Endothelial cell of umbilical vein (primary cell): ENCODE data around the gene SDF2. TPM values are rescaled to one million over a fixed set of nuclear protein-coding genes. Genes with fewer than 3 reads are reported as not detected.
"Not testable (repeated sequence)": the region's sequence is repeated elsewhere in the genome, so short reads cannot be mapped to it uniquely, and the experiment has no call there.

Experiments used
- BruUV-seq: library from RNA; stranded (reverse); fragments of 400-500 nt; replicated peaks from 2 replicates; lab custom pipeline; 2021; lab: Mats Ljungman, UMichigan
- CTCF ChIA-PET: fragments of 300-600, 350-600 bp; sonication (Branson Sonifier 250); formaldehyde crosslinking; loops from one replicate; lab custom pipeline; 2021; ENCODE audit warnings: antibody characterized with exemption, inconsistent platforms; lab: Charles Lee
- POLR2A ChIA-PET: fragments of 300-600, 350-600 bp; sonication (Branson Sonifier 250); formaldehyde crosslinking; loops from one replicate; lab custom pipeline; 2021; ENCODE audit warnings: antibody characterized with exemption, inconsistent platforms; lab: Charles Lee
- DNase-seq: peaks from one replicate; pipeline ENCODE4 v3.0.0-alpha.2; 2011; ENCODE audit warnings: low read depth, low spot score
- FAIRE-seq: peaks from 2 replicates; lab custom pipeline; 2011; peaks lifted over from hg19 to GRCh38; lab: Jason Lieb, UNC
- H2AFZ ChIP-seq: 2 replicates; pipeline ENCODE4 v1.6.0; 2012; ENCODE audit warnings: low read depth, low read length, control low read depth, inconsistent platforms
- H3K27ac ChIP-seq: 2 replicates; pipeline ENCODE4 v1.5.1; 2011; ENCODE audit warnings: low read depth, mild to moderate bottlenecking, control low read depth, low read length, moderate library complexity; ENCODE audit not compliant: insufficient read depth
- H3K27me3 ChIP-seq, 2 experiments: 2 replicates each; pipeline versions ENCODE4 v1.6.0 to v1.6.1; 2011; ENCODE audit warnings: low read length in 2 of 2, mixed read lengths in 1 of 2; ENCODE audit not compliant: control insufficient read depth in 2 of 2, insufficient read depth in 2 of 2
- H3K36me3 ChIP-seq, 2 experiments: 2 replicates in 1 of 2; 3 replicates in 1 of 2; pipeline ENCODE4 v1.5.1; 2011; ENCODE audit warnings: low read length in 2 of 2, mild to moderate bottlenecking in 1 of 2, moderate library complexity in 1 of 2; ENCODE audit not compliant: control insufficient read depth in 2 of 2, insufficient read depth in 2 of 2; ENCODE audit errors: extremely low read depth in 1 of 2
- H3K4me1 ChIP-seq: 3 replicates; pipeline ENCODE4 v1.5.1; 2011; ENCODE audit warnings: mild to moderate bottlenecking, low read length; ENCODE audit not compliant: control insufficient read depth, insufficient read depth; ENCODE audit errors: extremely low read depth
- H3K4me2 ChIP-seq: 2 replicates; pipeline ENCODE4 v1.6.1; 2011; ENCODE audit warnings: low read length, control low read depth, mixed read lengths; ENCODE audit not compliant: insufficient read depth
- H3K4me3 ChIP-seq, 3 experiments: fragments of 200-600 bp in 1 of 3; sonication (generic), shearing (Covaris generic) in 1 of 3; replicated peaks in 1 of 3; 2 replicates each; pipeline ENCODE4 v1.5.1; 2011 to 2016; ENCODE audit warnings: control low read depth in 3 of 3, low read length in 3 of 3, mild to moderate bottlenecking in 2 of 3, inconsistent platforms in 1 of 3, low read depth in 1 of 3, moderate library complexity in 1 of 3; ENCODE audit not compliant: insufficient read depth in 1 of 3
- H3K79me2 ChIP-seq: 2 replicates; pipeline ENCODE4 v1.6.0; 2012; ENCODE audit warnings: low read length, inconsistent platforms; ENCODE audit not compliant: control insufficient read depth, insufficient read depth
- H3K9ac ChIP-seq: replicated peaks from 2 replicates; pipeline ENCODE3; 2011; ENCODE audit warnings: low read length, control low read depth; ENCODE audit not compliant: insufficient read depth; ENCODE audit errors: extremely low read depth
- H3K9me1 ChIP-seq: replicated peaks from 3 replicates; pipeline ENCODE4 v1.6.0; 2011; ENCODE audit warnings: mild to moderate bottlenecking, low read length; ENCODE audit not compliant: control insufficient read depth, insufficient read depth; ENCODE audit errors: extremely low read depth
- H3K9me3 ChIP-seq: replicated peaks from 2 replicates; pipeline ENCODE4 v1.5.1; 2012; ENCODE audit warnings: low read length, inconsistent platforms; ENCODE audit not compliant: control insufficient read depth, insufficient read depth
- H4K20me1 ChIP-seq: replicated peaks from 2 replicates; pipeline ENCODE3; 2011; ENCODE audit warnings: mild to moderate bottlenecking, low read length; ENCODE audit not compliant: control insufficient read depth, insufficient read depth; ENCODE audit errors: extremely low read depth
- CTCF ChIP-seq, 2 donors: IDR thresholded peaks; 1 replicate in 1 of 2; 2 replicates in 1 of 2; pipeline ENCODE4 v1.5.1; 2011; ENCODE audit warnings: low read length in 2 of 2, mild to moderate bottlenecking in 2 of 2, moderate library complexity in 2 of 2, control low read depth in 1 of 2, inconsistent platforms in 1 of 2, low read depth in 1 of 2; ENCODE audit not compliant: insufficient read depth in 1 of 2; ENCODE audit errors: extremely low read depth in 1 of 2
- EZH2 ChIP-seq: IDR thresholded peaks from 2 replicates; pipeline ENCODE4 v1.6.1; 2012; ENCODE audit warnings: borderline replicate concordance, low read depth, mild to moderate bottlenecking, moderate library complexity, low read length, inconsistent platforms; ENCODE audit not compliant: severe bottlenecking
- FOS ChIP-seq: IDR thresholded peaks from 2 replicates; pipeline ENCODE4 v1.6.1; 2011; ENCODE audit warnings: mild to moderate bottlenecking, low read length, moderate library complexity, borderline replicate concordance; ENCODE audit not compliant: insufficient read depth
- GATA2 ChIP-seq: IDR thresholded peaks from 2 replicates; pipeline ENCODE4 v1.7.0; 2011; ENCODE audit warnings: low read depth, mild to moderate bottlenecking, moderate library complexity, mixed read lengths, low read length; ENCODE audit not compliant: insufficient read length, insufficient read depth
- JUN ChIP-seq: IDR thresholded peaks from 2 replicates; pipeline ENCODE4 v1.6.1; 2011; ENCODE audit warnings: borderline replicate concordance, low read depth; ENCODE audit not compliant: insufficient read length, insufficient read depth
- MAX ChIP-seq: IDR thresholded peaks from 2 replicates; pipeline ENCODE4 v1.6.1; 2011; ENCODE audit not compliant: insufficient read depth, insufficient read length
- MYC ChIP-seq: IDR thresholded peaks from one replicate; pipeline ENCODE4 v1.6.1; 2011; ENCODE audit warnings: mild to moderate bottlenecking, low read depth, low read length
- POLR2A ChIP-seq: IDR thresholded peaks from 2 replicates; pipeline ENCODE4 v1.6.1; 2012; ENCODE audit warnings: low read depth, mild to moderate bottlenecking, control low read depth, low read length
- POLR2AphosphoS5 ChIP-seq: IDR thresholded peaks from 2 replicates; pipeline ENCODE4 v1.6.1; 2012; ENCODE audit warnings: low read depth, mild to moderate bottlenecking, control low read depth, low read length, moderate library complexity; ENCODE audit not compliant: insufficient read depth
- dilution Hi-C: fragments of 300-500 bp; cut with MboI; formaldehyde crosslinking; loops from one replicate; pipeline ENCODE4 v1.15.0; 2019; ENCODE audit warnings: low sequenced_read_pairs; ENCODE audit not compliant: extremely low pct_ligation_motif_present
- intact Hi-C: fragments of 100-400 bp; cut with micrococcal nuclease; formaldehyde crosslinking; loops from one replicate; pipeline ENCODE4 v1.10.0; 2022
- polyA plus RNA-seq, 4 experiments: library from polyadenylated mRNA; depleted of rRNA in 3 of 4; stranded (reverse) in 3 of 4; unstranded in 1 of 4; fragments of >200 nt; gene quantifications; 2 replicates each; pipeline versions ENCODE4 v1.2.1 to v1.2.3, GENCODE V29; 2011 to 2012; ENCODE audit warnings: missing spikeins in 1 of 4
- total RNA-seq: library from RNA; stranded (reverse); gene quantifications from 2 replicates; pipeline ENCODE4 v1.2.3, GENCODE V29; 2021

Gene SDF2
- total and polyA plus RNA-seq, 2 donors (not counting 3 experiments of a cell fraction or from before 2014, with no cell fraction given), result 52.6 to 77.9 TPM

- H3K79me2 ChIP-seq, result peaks cover 78% of the 10 kb centered on the region
- no peaks in the 10 kb centered on the region for H3K27me3 ChIP-seq
- TF ChIP-seq MYC (no peak), POLR2A (no peak)
- DNase-seq (no peak), FAIRE-seq (no peak)
- H3K36me3 ChIP-seq, result peaks cover 0 to 2% of the 10 kb centered on the region in 2 experiments
- H3K4me1 ChIP-seq, result peaks cover 8% of the 10 kb centered on the region
- H3K9ac ChIP-seq, result no peak overlapping the region
- BruUV-seq, result no TSS peak
- no peaks in the 10 kb centered on the region for H3K9me1 ChIP-seq
- H3K9me3 ChIP-seq, result no peaks in the 10 kb centered on the region
- no peak overlapping the region for H3K4me3 ChIP-seq
- CTCF ChIA-PET, result interaction anchor here (4.1 kb wide), 1 partner anchor 16 kb away, joined by 49 read pairs; no protein-coding TSS in a partner anchor
- no peak overlapping the region for H2AFZ ChIP-seq
- no peaks in the 10 kb centered on the region for H4K20me1 ChIP-seq
- no peak overlapping the region for H3K4me2 ChIP-seq
- dilution Hi-C loops (no loop called here), intact Hi-C loops (loop anchor here (2.0 to 5.0 kb wide), 2 partner anchors 17 to 49 kb away; partner anchors contain the start of gene PROCA1)
- POLR2A ChIA-PET, result no interaction called here
- H3K27ac ChIP-seq, result no peak overlapping the region
Measured at GRCh38 chr17:28663723-28664122, 2.0 kb upstream of the SDF2 start.

GRCh38 chr17:28662527-28662829 lies 772 bp upstream of the SDF2 start:
- peak overlapping the region; percentile 75 to 95 (median 82) for H3K4me3 ChIP-seq
- peak overlapping the region; percentile 93 for H3K4me2 ChIP-seq
- H3K79me2 ChIP-seq, result peaks cover 71% of the 10 kb centered on the region
- ChIA-PET POLR2A (interaction anchor here (0.7 kb wide), 1 partner anchor 15 kb away, joined by 3 read pairs; no protein-coding TSS in a partner anchor), CTCF (interaction anchor here (0.9 to 4.1 kb wide), 3 partner anchors 9 to 18 kb away, joined by 3 to 49 read pairs (median 13); partner anchors contain the start of gene BLTP2)
- peak overlapping the region; percentile 79 for H3K27ac ChIP-seq
- FAIRE-seq, result no peak
- intact Hi-C loops (loop anchor here (2.0 to 5.0 kb wide), 2 partner anchors 16 to 50 kb away; partner anchors contain the start of gene PROCA1), dilution Hi-C loops (no loop called here)
- peaks cover 0 to 2% of the 10 kb centered on the region in 2 experiments for H3K36me3 ChIP-seq
- no peaks in the 10 kb centered on the region for H3K9me3 ChIP-seq
- TF ChIP-seq MAX (no peak), EZH2 (no peak), JUN (no peak), GATA2 (no peak), MYC (no peak), CTCF (IDR thresholded peaks at IDR 0.05; ENCODE audit: extremely low read depth in 1 of 2, insufficient read depth in 1 of 2, low read depth in 1 of 2, low read length in 2 of 2) (no peak), FOS (no peak), POLR2A (no peak), POLR2AphosphoS5 (no peak)
- no peaks in the 10 kb centered on the region for H3K27me3 ChIP-seq
- H3K4me1 ChIP-seq, result peaks cover 8% of the 10 kb centered on the region
- no peak for DNase-seq
- H3K9me1 ChIP-seq, result no peaks in the 10 kb centered on the region
- no peaks in the 10 kb centered on the region for H4K20me1 ChIP-seq
- H3K9ac ChIP-seq, result peak overlapping the region; percentile 97
- peak overlapping the region; percentile 85 for H2AFZ ChIP-seq
- BruUV-seq, result TSS peak; percentile 37

- H3K9me3 ChIP-seq, H3K9ac ChIP-seq, POLR2A ChIA-PET, dilution Hi-C loops, H4K20me1 ChIP-seq, H2AFZ ChIP-seq, H3K27ac ChIP-seq, H3K4me3 ChIP-seq, intact Hi-C loops, BruUV-seq, H3K4me2 ChIP-seq, DNase-seq, H3K36me3 ChIP-seq, H3K4me1 ChIP-seq, H3K27me3 ChIP-seq, H3K9me1 ChIP-seq, FAIRE-seq: not testable (repeated sequence)
- CTCF ChIA-PET, result interaction anchor here (4.1 kb wide), 1 partner anchor 12 kb away, joined by 49 read pairs; no protein-coding TSS in a partner anchor
- H3K79me2 ChIP-seq, result peaks cover 66% of the 10 kb centered on the region
Measured at GRCh38 chr17:28659497-28659881, 2.2 kb downstream of the SDF2 start.
